ENCODE data around the gene STKLD1. TPM values are rescaled to one million over a fixed set of nuclear protein-coding genes. Genes with fewer than 3 reads are reported as not detected.
"Not testable (repeated sequence)": the region's sequence is repeated elsewhere in the genome, so short reads cannot be mapped to it uniquely, and the experiment has no call there.

The STKLD1 gene
- total RNA-seq, 1 donor from 2014 or later: 0.59 TPM

- intact Hi-C loops (cut with micrococcal nuclease): no loop called here
Measured at GRCh38 chr9:133380734-133381133, 4.6 kb downstream of the STKLD1 start.

- intact Hi-C loops (cut with micrococcal nuclease): no loop called here
Measured at GRCh38 chr9:133382507-133383141, 6.5 kb downstream of the STKLD1 start.

GRCh38 chr9:133383438-133383837 is 7.3 kb downstream of the STKLD1 start:
- intact Hi-C loops (cut with micrococcal nuclease): no loop called here

- intact Hi-C loops (cut with micrococcal nuclease): no loop called here
Measured at GRCh38 chr9:133384736-133385321, 8.7 kb downstream of the STKLD1 start.

- intact Hi-C loops (cut with micrococcal nuclease): no loop called here
Measured at GRCh38 chr9:133385452-133385851, 9.3 kb downstream of the STKLD1 start.

GRCh38 chr9:133386338-133386737 is 10.2 kb downstream of the STKLD1 start:
- intact Hi-C loops (cut with micrococcal nuclease): no loop called here

- intact Hi-C loops (cut with micrococcal nuclease): no loop called here
Measured at GRCh38 chr9:133387680-133388079, 11.5 kb downstream of the STKLD1 start.

GRCh38 chr9:133389025-133389557 is 12.9 kb downstream of the STKLD1 start:
- intact Hi-C loops (cut with micrococcal nuclease): no loop called here

- intact Hi-C loops (cut with micrococcal nuclease): no loop called here
Measured at GRCh38 chr9:133389562-133389961, 13.4 kb downstream of the STKLD1 start.

- intact Hi-C loops (cut with micrococcal nuclease): no loop called here
Measured at GRCh38 chr9:133390713-133391112, 14.5 kb downstream of the STKLD1 start.

GRCh38 chr9:133391449-133391848 is 15.3 kb downstream of the STKLD1 start:
- intact Hi-C loops (cut with micrococcal nuclease): not testable (repeated sequence)

GRCh38 chr9:133392308-133392707 is 16.1 kb downstream of the STKLD1 start:
- intact Hi-C loops (cut with micrococcal nuclease): not testable (repeated sequence)

GRCh38 chr9:133393399-133393798 is 17.2 kb downstream of the STKLD1 start:
- intact Hi-C loops (cut with micrococcal nuclease): no loop called here

GRCh38 chr9:133394687-133395271 is 18.6 kb downstream of the STKLD1 start:
- intact Hi-C loops (cut with micrococcal nuclease): no loop called here

GRCh38 chr9:133396952-133397351 is 20.8 kb downstream of the STKLD1 start:
- intact Hi-C loops (cut with micrococcal nuclease): no loop called here

- intact Hi-C loops (cut with micrococcal nuclease): no loop called here
Measured at GRCh38 chr9:133397370-133397769, 21.2 kb downstream of the STKLD1 start.

GRCh38 chr9:133397895-133398294 is 21.7 kb downstream of the STKLD1 start:
- intact Hi-C loops (cut with micrococcal nuclease): no loop called here

GRCh38 chr9:133400292-133400691 is 24.1 kb downstream of the STKLD1 start:
- intact Hi-C loops (cut with micrococcal nuclease): no loop called here

- intact Hi-C loops (cut with micrococcal nuclease): no loop called here
Measured at GRCh38 chr9:133401588-133401987, 25.4 kb downstream of the STKLD1 start.

GRCh38 chr9:133402689-133403088 is 26.5 kb downstream of the STKLD1 start:
- intact Hi-C loops (cut with micrococcal nuclease): no loop called here

GRCh38 chr9:133403766-133404453 is 27.7 kb downstream of the STKLD1 start:
- intact Hi-C loops (cut with micrococcal nuclease): no loop called here

- intact Hi-C loops (cut with micrococcal nuclease): no loop called here
Measured at GRCh38 chr9:133404454-133405002, 28.4 kb downstream of the STKLD1 start.

Data from T-helper 2 cell treated with Interferon-gamma antibody and Interleukin-4, amounts not matched to agents 100 ng/mL and 5 ng/mL, for 36 hours (primary cell).